Endothelial cell of umbilical vein (primary cell): ENCODE results near the gene KIAA1210. TPM values are rescaled to one million over a fixed set of nuclear protein-coding genes. Genes with fewer than 3 reads are reported as not detected.

Source experiments
- BruUV-seq: library from RNA; stranded (reverse); fragments of 400-500 nt; replicated peaks from 2 replicates; lab custom pipeline; 2021; lab: Mats Ljungman, UMichigan
- CTCF ChIA-PET: fragments of 300-600, 350-600 bp; sonication (Branson Sonifier 250); formaldehyde crosslinking; loops from one replicate; lab custom pipeline; 2021; ENCODE audit warnings: antibody characterized with exemption, inconsistent platforms; lab: Charles Lee
- POLR2A ChIA-PET: fragments of 300-600, 350-600 bp; sonication (Branson Sonifier 250); formaldehyde crosslinking; loops from one replicate; lab custom pipeline; 2021; ENCODE audit warnings: antibody characterized with exemption, inconsistent platforms; lab: Charles Lee
- DNase-seq: peaks from one replicate; pipeline ENCODE4 v3.0.0-alpha.2; 2011; ENCODE audit warnings: low read depth, low spot score
- FAIRE-seq: peaks from 2 replicates; lab custom pipeline; 2011; peaks lifted over from hg19 to GRCh38; lab: Jason Lieb, UNC
- H2AFZ ChIP-seq: 2 replicates; pipeline ENCODE4 v1.6.0; 2012; ENCODE audit warnings: low read depth, low read length, control low read depth, inconsistent platforms
- H3K27ac ChIP-seq: 2 replicates; pipeline ENCODE4 v1.5.1; 2011; ENCODE audit warnings: low read depth, mild to moderate bottlenecking, control low read depth, low read length, moderate library complexity; ENCODE audit not compliant: insufficient read depth
- H3K27me3 ChIP-seq, 2 experiments: 2 replicates each; pipeline versions ENCODE4 v1.6.0 to v1.6.1; 2011; ENCODE audit warnings: low read length in 2 of 2, mixed read lengths in 1 of 2; ENCODE audit not compliant: control insufficient read depth in 2 of 2, insufficient read depth in 2 of 2
- H3K36me3 ChIP-seq, 2 experiments: 2 replicates in 1 of 2; 3 replicates in 1 of 2; pipeline ENCODE4 v1.5.1; 2011; ENCODE audit warnings: low read length in 2 of 2, mild to moderate bottlenecking in 1 of 2, moderate library complexity in 1 of 2; ENCODE audit not compliant: control insufficient read depth in 2 of 2, insufficient read depth in 2 of 2; ENCODE audit errors: extremely low read depth in 1 of 2
- H3K4me1 ChIP-seq: 3 replicates; pipeline ENCODE4 v1.5.1; 2011; ENCODE audit warnings: mild to moderate bottlenecking, low read length; ENCODE audit not compliant: control insufficient read depth, insufficient read depth; ENCODE audit errors: extremely low read depth
- H3K4me2 ChIP-seq: 2 replicates; pipeline ENCODE4 v1.6.1; 2011; ENCODE audit warnings: low read length, control low read depth, mixed read lengths; ENCODE audit not compliant: insufficient read depth
- H3K4me3 ChIP-seq, 3 experiments: fragments of 200-600 bp in 1 of 3; sonication (generic), shearing (Covaris generic) in 1 of 3; replicated peaks in 1 of 3; 2 replicates each; pipeline ENCODE4 v1.5.1; 2011 to 2016; ENCODE audit warnings: control low read depth in 3 of 3, low read length in 3 of 3, mild to moderate bottlenecking in 2 of 3, inconsistent platforms in 1 of 3, low read depth in 1 of 3, moderate library complexity in 1 of 3; ENCODE audit not compliant: insufficient read depth in 1 of 3
- H3K79me2 ChIP-seq: 2 replicates; pipeline ENCODE4 v1.6.0; 2012; ENCODE audit warnings: low read length, inconsistent platforms; ENCODE audit not compliant: control insufficient read depth, insufficient read depth
- H3K9ac ChIP-seq: replicated peaks from 2 replicates; pipeline ENCODE3; 2011; ENCODE audit warnings: low read length, control low read depth; ENCODE audit not compliant: insufficient read depth; ENCODE audit errors: extremely low read depth
- H3K9me1 ChIP-seq: replicated peaks from 3 replicates; pipeline ENCODE4 v1.6.0; 2011; ENCODE audit warnings: mild to moderate bottlenecking, low read length; ENCODE audit not compliant: control insufficient read depth, insufficient read depth; ENCODE audit errors: extremely low read depth
- H3K9me3 ChIP-seq: replicated peaks from 2 replicates; pipeline ENCODE4 v1.5.1; 2012; ENCODE audit warnings: low read length, inconsistent platforms; ENCODE audit not compliant: control insufficient read depth, insufficient read depth
- H4K20me1 ChIP-seq: replicated peaks from 2 replicates; pipeline ENCODE3; 2011; ENCODE audit warnings: mild to moderate bottlenecking, low read length; ENCODE audit not compliant: control insufficient read depth, insufficient read depth; ENCODE audit errors: extremely low read depth
- EZH2 ChIP-seq: IDR thresholded peaks from 2 replicates; pipeline ENCODE4 v1.6.1; 2012; ENCODE audit warnings: borderline replicate concordance, low read depth, mild to moderate bottlenecking, moderate library complexity, low read length, inconsistent platforms; ENCODE audit not compliant: severe bottlenecking
- FOS ChIP-seq: IDR thresholded peaks from 2 replicates; pipeline ENCODE4 v1.6.1; 2011; ENCODE audit warnings: mild to moderate bottlenecking, low read length, moderate library complexity, borderline replicate concordance; ENCODE audit not compliant: insufficient read depth
- GATA2 ChIP-seq: IDR thresholded peaks from 2 replicates; pipeline ENCODE4 v1.7.0; 2011; ENCODE audit warnings: low read depth, mild to moderate bottlenecking, moderate library complexity, mixed read lengths, low read length; ENCODE audit not compliant: insufficient read length, insufficient read depth
- JUN ChIP-seq: IDR thresholded peaks from 2 replicates; pipeline ENCODE4 v1.6.1; 2011; ENCODE audit warnings: borderline replicate concordance, low read depth; ENCODE audit not compliant: insufficient read length, insufficient read depth
- MYC ChIP-seq: IDR thresholded peaks from one replicate; pipeline ENCODE4 v1.6.1; 2011; ENCODE audit warnings: mild to moderate bottlenecking, low read depth, low read length
- POLR2A ChIP-seq: IDR thresholded peaks from 2 replicates; pipeline ENCODE4 v1.6.1; 2012; ENCODE audit warnings: low read depth, mild to moderate bottlenecking, control low read depth, low read length
- POLR2AphosphoS5 ChIP-seq: IDR thresholded peaks from 2 replicates; pipeline ENCODE4 v1.6.1; 2012; ENCODE audit warnings: low read depth, mild to moderate bottlenecking, control low read depth, low read length, moderate library complexity; ENCODE audit not compliant: insufficient read depth
- dilution Hi-C: fragments of 300-500 bp; cut with MboI; formaldehyde crosslinking; loops from one replicate; pipeline ENCODE4 v1.15.0; 2019; ENCODE audit warnings: low sequenced_read_pairs; ENCODE audit not compliant: extremely low pct_ligation_motif_present
- intact Hi-C: fragments of 100-400 bp; cut with micrococcal nuclease; formaldehyde crosslinking; loops from one replicate; pipeline ENCODE4 v1.10.0; 2022
- polyA plus RNA-seq, 4 experiments: library from polyadenylated mRNA; depleted of rRNA in 3 of 4; stranded (reverse) in 3 of 4; unstranded in 1 of 4; fragments of >200 nt; gene quantifications; 2 replicates each; pipeline versions ENCODE4 v1.2.1 to v1.2.3, GENCODE V29; 2011 to 2012; ENCODE audit warnings: missing spikeins in 1 of 4
- total RNA-seq: library from RNA; stranded (reverse); gene quantifications from 2 replicates; pipeline ENCODE4 v1.2.3, GENCODE V29; 2021
- TF ChIP-seq, protein P1 (sequence below), 2 donors: IDR thresholded peaks; 1 replicate in 1 of 2; 2 replicates in 1 of 2; pipeline ENCODE4 v1.5.1; 2011; ENCODE audit warnings: low read length in 2 of 2, mild to moderate bottlenecking in 2 of 2, moderate library complexity in 2 of 2, control low read depth in 1 of 2, inconsistent platforms in 1 of 2, low read depth in 1 of 2; ENCODE audit not compliant: insufficient read depth in 1 of 2; ENCODE audit errors: extremely low read depth in 1 of 2
- TF ChIP-seq, protein P2 (sequence below): IDR thresholded peaks from 2 replicates; pipeline ENCODE4 v1.6.1; 2011; ENCODE audit not compliant: insufficient read depth, insufficient read length

The KIAA1210 gene
- total and polyA plus RNA-seq, 2 donors (not counting 3 experiments of a cell fraction or from before 2014, with no cell fraction given), result not detected

DNA sequence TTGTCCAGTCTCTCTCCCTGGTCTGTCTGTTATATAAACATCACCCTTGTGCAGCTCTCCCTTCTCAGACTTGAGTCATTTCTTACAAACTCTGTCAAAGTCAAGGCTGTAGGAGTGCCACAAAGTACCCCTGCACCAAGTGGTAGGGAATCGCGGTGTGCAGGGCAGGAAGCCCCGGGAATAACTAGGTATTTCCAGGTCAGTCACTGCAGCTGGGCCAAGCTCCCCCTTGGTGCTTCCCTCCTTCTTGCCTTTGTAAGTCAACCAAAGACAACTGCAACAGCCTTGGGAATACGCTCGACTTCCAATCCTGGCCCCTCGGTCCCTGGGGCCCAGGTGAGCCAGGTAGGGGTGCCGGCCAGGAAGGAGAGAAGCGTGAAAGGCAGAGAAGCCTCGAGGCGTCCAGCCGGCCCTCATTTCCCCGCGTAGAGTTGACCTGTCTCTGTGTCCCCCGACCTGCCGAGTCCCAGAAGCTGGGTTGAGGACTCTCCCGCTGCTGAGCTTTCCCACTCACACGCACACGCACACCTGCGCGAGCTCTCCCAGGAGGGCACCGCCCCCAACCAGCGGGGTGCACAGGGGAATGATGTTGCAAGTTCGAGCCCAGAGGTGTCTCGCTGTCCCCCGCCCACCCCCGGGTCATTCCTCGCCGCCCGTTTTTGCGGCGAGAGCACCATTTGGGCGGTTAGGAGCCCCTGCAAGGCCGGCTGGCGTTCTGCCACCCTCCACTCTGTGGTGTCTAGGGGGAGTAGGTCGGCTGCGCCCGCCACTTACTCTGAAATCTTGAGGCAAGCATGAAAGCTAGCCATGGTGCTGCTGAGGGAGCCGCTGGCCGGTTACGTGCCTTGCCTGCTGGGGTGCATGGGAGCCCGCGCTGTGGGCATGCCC is 22.8 kb upstream of the KIAA1210 start:
- Histone ChIP-seq H2AFZ (no peak overlapping the region), H3K27ac (no peak overlapping the region), H3K4me1 (peaks cover 3% of the 10 kb centered on the region), H3K9me1 (no peaks in the 10 kb centered on the region), H3K4me2 (no peak overlapping the region), H4K20me1 (no peaks in the 10 kb centered on the region), H3K79me2 (no peaks in the 10 kb centered on the region), H3K36me3 (no peaks in the 10 kb centered on the region), H3K4me3 (no peak overlapping the region), H3K9ac (no peak overlapping the region), H3K9me3 (no peaks in the 10 kb centered on the region), H3K27me3 (no peaks in the 10 kb centered on the region)
- no peak for FAIRE-seq
- TF ChIP-seq FOS (no peak), POLR2A (no peak), MYC (no peak), POLR2AphosphoS5 (no peak), GATA2 (no peak), JUN (no peak), EZH2 (no peak)
- TF ChIP-seq, protein P1, sequence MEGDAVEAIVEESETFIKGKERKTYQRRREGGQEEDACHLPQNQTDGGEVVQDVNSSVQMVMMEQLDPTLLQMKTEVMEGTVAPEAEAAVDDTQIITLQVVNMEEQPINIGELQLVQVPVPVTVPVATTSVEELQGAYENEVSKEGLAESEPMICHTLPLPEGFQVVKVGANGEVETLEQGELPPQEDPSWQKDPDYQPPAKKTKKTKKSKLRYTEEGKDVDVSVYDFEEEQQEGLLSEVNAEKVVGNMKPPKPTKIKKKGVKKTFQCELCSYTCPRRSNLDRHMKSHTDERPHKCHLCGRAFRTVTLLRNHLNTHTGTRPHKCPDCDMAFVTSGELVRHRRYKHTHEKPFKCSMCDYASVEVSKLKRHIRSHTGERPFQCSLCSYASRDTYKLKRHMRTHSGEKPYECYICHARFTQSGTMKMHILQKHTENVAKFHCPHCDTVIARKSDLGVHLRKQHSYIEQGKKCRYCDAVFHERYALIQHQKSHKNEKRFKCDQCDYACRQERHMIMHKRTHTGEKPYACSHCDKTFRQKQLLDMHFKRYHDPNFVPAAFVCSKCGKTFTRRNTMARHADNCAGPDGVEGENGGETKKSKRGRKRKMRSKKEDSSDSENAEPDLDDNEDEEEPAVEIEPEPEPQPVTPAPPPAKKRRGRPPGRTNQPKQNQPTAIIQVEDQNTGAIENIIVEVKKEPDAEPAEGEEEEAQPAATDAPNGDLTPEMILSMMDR (IDR thresholded peaks at IDR 0.05; ENCODE audit: extremely low read depth in 1 of 2, insufficient read depth in 1 of 2, low read depth in 1 of 2, low read length in 2 of 2), result no peak
- TF ChIP-seq, protein P2, sequence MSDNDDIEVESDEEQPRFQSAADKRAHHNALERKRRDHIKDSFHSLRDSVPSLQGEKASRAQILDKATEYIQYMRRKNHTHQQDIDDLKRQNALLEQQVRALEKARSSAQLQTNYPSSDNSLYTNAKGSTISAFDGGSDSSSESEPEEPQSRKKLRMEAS, result no peak
- ChIA-PET CTCF (no interaction called here), POLR2A (no interaction called here)
- dilution Hi-C loops (no loop called here), intact Hi-C loops (no loop called here)
- BruUV-seq, result no TSS peak
- no peak for DNase-seq
